ACC112 (cell line): ENCODE data around the gene DUSP8.
"Not testable (repeated sequence)": the region's sequence is repeated elsewhere in the genome, so short reads cannot be mapped to it uniquely, and the experiment has no call there.

Experiments used
- H2AFZ ChIP-seq: fragments of 200-600 bp; sonication (generic); one replicate; pipeline ENCODE4 v1.6.0; 2017; ENCODE audit warnings: antibody characterized with exemption, low read length; ENCODE audit not compliant: unreplicated experiment
- H3K27ac ChIP-seq: fragments of 200-600 bp; sonication (generic); 2 replicates; pipeline ENCODE4 v1.5.1; 2014; ENCODE audit warnings: low read depth, mild to moderate bottlenecking, antibody characterized with exemption, low read length, moderate library complexity
- H3K27me3 ChIP-seq: fragments of 200-600 bp; sonication (generic); 2 replicates; pipeline ENCODE4 v1.6.1; 2014; ENCODE audit warnings: mild to moderate bottlenecking, antibody characterized with exemption, low read length, moderate library complexity, mixed read lengths; ENCODE audit not compliant: insufficient read depth
- H3K36me3 ChIP-seq: fragments of 200-600 bp; sonication (generic); 2 replicates; pipeline ENCODE4 v1.6.1; 2016; ENCODE audit warnings: mild to moderate bottlenecking, antibody characterized with exemption, low read length, moderate library complexity, mixed read lengths; ENCODE audit not compliant: insufficient read depth
- H3K4me1 ChIP-seq: fragments of 200-600 bp; sonication (generic); one replicate; pipeline ENCODE4 v1.6.1; 2016; ENCODE audit warnings: low read length, mixed read lengths; ENCODE audit not compliant: insufficient read depth, unreplicated experiment, control insufficient read depth
- H3K4me3 ChIP-seq: fragments of 200-600 bp; sonication (generic); 2 replicates; pipeline ENCODE4 v1.5.1; 2014; ENCODE audit warnings: mild to moderate bottlenecking, low read depth, low read length
- H3K79me2 ChIP-seq: fragments of 200-600 bp; sonication (generic); one replicate; pipeline ENCODE4 v1.6.0; 2016; ENCODE audit warnings: low read length; ENCODE audit not compliant: control insufficient read depth, unreplicated experiment, insufficient read depth

Gene DUSP8

GRCh38 chr11:1511937-1512496 lies 60.1 kb downstream of the DUSP8 start:
- no peaks in the 10 kb centered on the region for H3K36me3 ChIP-seq
- H3K27ac ChIP-seq: no peak overlapping the region
- H2AFZ ChIP-seq: no peak overlapping the region
- H3K79me2 ChIP-seq: peaks cover 44% of the 10 kb centered on the region
- no peak overlapping the region for H3K4me3 ChIP-seq
- H3K27me3 ChIP-seq: no peaks in the 10 kb centered on the region
- H3K4me1 ChIP-seq: peaks cover 4% of the 10 kb centered on the region

GRCh38 chr11:1510928-1511327 lies 61.1 kb downstream of the DUSP8 start:
- no peak overlapping the region for H3K27ac ChIP-seq
- peaks cover 4% of the 10 kb centered on the region for H3K4me1 ChIP-seq
- no peaks in the 10 kb centered on the region for H3K27me3 ChIP-seq
- H3K36me3 ChIP-seq: no peaks in the 10 kb centered on the region
- no peak overlapping the region for H3K4me3 ChIP-seq
- peaks cover 49% of the 10 kb centered on the region for H3K79me2 ChIP-seq
- H2AFZ ChIP-seq: no peak overlapping the region

- H3K27ac ChIP-seq, H3K27me3 ChIP-seq, H3K4me3 ChIP-seq, H3K36me3 ChIP-seq, H2AFZ ChIP-seq, H3K4me1 ChIP-seq: not testable (repeated sequence)
- H3K79me2 ChIP-seq: peaks cover 50% of the 10 kb centered on the region
These were observed 61.7 kb downstream of the DUSP8 start for GRCh38 chr11:1510351-1510750.

GRCh38 chr11:1509626-1510255 lies 62.3 kb downstream of the DUSP8 start:
- Histone ChIP-seq H3K79me2 (peaks cover 44% of the 10 kb centered on the region), H2AFZ (no peak overlapping the region), H3K4me1 (peaks cover 4% of the 10 kb centered on the region), H3K27me3 (no peaks in the 10 kb centered on the region), H3K36me3 (no peaks in the 10 kb centered on the region), H3K27ac (no peak overlapping the region), H3K4me3 (no peak overlapping the region)

GRCh38 chr11:1508986-1509385 lies 63.1 kb downstream of the DUSP8 start:
- no peak overlapping the region for H3K4me3 ChIP-seq
- H3K27ac ChIP-seq: no peak overlapping the region
- no peak overlapping the region for H2AFZ ChIP-seq
- H3K4me1 ChIP-seq: peaks cover 4% of the 10 kb centered on the region
- H3K27me3 ChIP-seq: no peaks in the 10 kb centered on the region
- peaks cover 38% of the 10 kb centered on the region for H3K79me2 ChIP-seq
- no peaks in the 10 kb centered on the region for H3K36me3 ChIP-seq

- Histone ChIP-seq H3K27me3 (no peaks in the 10 kb centered on the region), H3K36me3 (no peaks in the 10 kb centered on the region), H3K4me3 (no peak overlapping the region), H3K4me1 (peaks cover 4% of the 10 kb centered on the region), H2AFZ (no peak overlapping the region), H3K27ac (no peak overlapping the region), H3K79me2 (peaks cover 35% of the 10 kb centered on the region)
These were observed 63.6 kb downstream of the DUSP8 start for GRCh38 chr11:1508491-1508891.

GRCh38 chr11:1507381-1508140 lies 64.5 kb downstream of the DUSP8 start:
- Histone ChIP-seq H3K4me3 (no peak overlapping the region), H3K36me3 (no peaks in the 10 kb centered on the region), H3K27me3 (no peaks in the 10 kb centered on the region), H3K79me2 (peaks cover 36% of the 10 kb centered on the region), H2AFZ (no peak overlapping the region), H3K4me1 (peaks cover 4% of the 10 kb centered on the region), H3K27ac (no peak overlapping the region)

GRCh38 chr11:1506981-1507380 lies 65.1 kb downstream of the DUSP8 start:
- H3K79me2 ChIP-seq: peaks cover 38% of the 10 kb centered on the region
- no peak overlapping the region for H3K27ac ChIP-seq
- no peaks in the 10 kb centered on the region for H3K27me3 ChIP-seq

GRCh38 chr11:1505480-1505879 lies 66.6 kb downstream of the DUSP8 start:
- H3K27me3 ChIP-seq: no peaks in the 10 kb centered on the region
- no peak overlapping the region for H3K4me3 ChIP-seq
- H3K27ac ChIP-seq: no peak overlapping the region
- no peak overlapping the region for H2AFZ ChIP-seq
- no peaks in the 10 kb centered on the region for H3K36me3 ChIP-seq
- H3K79me2 ChIP-seq: peaks cover 36% of the 10 kb centered on the region
- peaks cover 4% of the 10 kb centered on the region for H3K4me1 ChIP-seq

More at GRCh38 chr11:1506981-1507380, 65.1 kb downstream of the DUSP8 start:
- H3K4me1 ChIP-seq: peaks cover 4% of the 10 kb centered on the region
- no peaks in the 10 kb centered on the region for H3K36me3 ChIP-seq
- no peak overlapping the region for H2AFZ ChIP-seq
- H3K4me3 ChIP-seq: no peak overlapping the region

GRCh38 chr11:1504581-1505290 lies 67.3 kb downstream of the DUSP8 start:
- Histone ChIP-seq H3K27ac (no peak overlapping the region), H3K4me1 (peaks cover 4% of the 10 kb centered on the region), H3K79me2 (peaks cover 38% of the 10 kb centered on the region), H3K4me3 (no peak overlapping the region), H3K36me3 (0 out of 2 replicates have a peak, but pooled peaks cover 4% of the 10 kb centered on the region), H3K27me3 (no peaks in the 10 kb centered on the region), H2AFZ (no peak overlapping the region)
